PC-3 (cell line): Measurements from ENCODE around the gene DYSF. TPM values are rescaled to one million over a fixed set of nuclear protein-coding genes. Genes with fewer than 3 reads are reported as not detected.

Experiments
- ATAC-seq: fragments of 200-7000 bp; cut with Tn5 transposase; 2 replicates; pipeline ENCODE4 v1.9.1; 2020; ENCODE audit warnings: mild to moderate bottlenecking, moderate library complexity
- BruUV-seq: library from RNA; stranded (reverse); fragments of 400-500 nt; replicated peaks from 2 replicates; lab custom pipeline; 2021; lab: Mats Ljungman, UMichigan
- CTCF ChIA-PET: fragments of 300-600 bp; sonication (Branson Sonifier 250); formaldehyde crosslinking; loops from one replicate; lab custom pipeline; 2022; ENCODE audit warnings: antibody characterized with exemption; lab: Charles Lee
- POLR2A ChIA-PET: fragments of 300-600 bp; sonication (Branson Sonifier 250); formaldehyde crosslinking; loops from one replicate; lab custom pipeline; 2022; ENCODE audit warnings: antibody characterized with exemption; ENCODE audit not compliant: unreplicated experiment; lab: Charles Lee
- DNase-seq: peaks from one replicate; pipeline ENCODE4 v3.0.0-alpha.2; 2015
- H2AFZ ChIP-seq: fragments of 300-600 bp; sonication (generic); 2 replicates; pipeline ENCODE4 v1.6.0; 2016; ENCODE audit warnings: antibody characterized with exemption, low read length
- H3F3A ChIP-seq: fragments of 300-600 bp; sonication (generic); one replicate; pipeline ENCODE4 v1.6.0; 2017; ENCODE audit warnings: antibody characterized with exemption, low read length, control low read depth, mild to moderate bottlenecking; ENCODE audit not compliant: unreplicated experiment
- H3K27ac ChIP-seq: fragments of 300-600 bp; sonication (generic); 2 replicates; pipeline ENCODE4 v1.5.1; 2016; ENCODE audit warnings: mild to moderate bottlenecking, low read length
- H3K27me3 ChIP-seq: fragments of 300-600 bp; sonication (generic); 2 replicates; pipeline ENCODE4 v1.6.1; 2016; ENCODE audit warnings: low read length, mixed read lengths
- H3K36me3 ChIP-seq: fragments of 300-600 bp; sonication (generic); 2 replicates; pipeline ENCODE4 v1.6.1; 2016; ENCODE audit warnings: low read depth, mixed run types, low read length, mixed read lengths
- H3K4me1 ChIP-seq: fragments of 300-600 bp; sonication (generic); 2 replicates; pipeline ENCODE4 v1.5.1; 2016; ENCODE audit warnings: low read length; ENCODE audit not compliant: insufficient read depth
- H3K4me2 ChIP-seq: fragments of 300-600 bp; sonication (generic); 2 replicates; pipeline ENCODE4 v1.6.0; 2016; ENCODE audit warnings: low read length
- H3K4me3 ChIP-seq: fragments of 300-600 bp; sonication (generic); 2 replicates; pipeline ENCODE4 v1.5.1; 2016; ENCODE audit warnings: mild to moderate bottlenecking, low read length, mixed read lengths
- H3K79me2 ChIP-seq: fragments of 300-600 bp; sonication (generic); 2 replicates; pipeline ENCODE4 v1.6.1; 2017; ENCODE audit warnings: low read length, mixed read lengths
- H3K9ac ChIP-seq: fragments of 300-600 bp; sonication (generic); 2 replicates; pipeline ENCODE4 v1.6.0; 2016; ENCODE audit warnings: mild to moderate bottlenecking, low read length
- H3K9me2 ChIP-seq: fragments of 300-600 bp; sonication (generic); replicated peaks from 2 replicates; pipeline ENCODE4 v1.6.1; 2016; ENCODE audit warnings: mixed run types, low read length, mixed read lengths
- H3K9me3 ChIP-seq: fragments of 300-600 bp; sonication (generic); 2 replicates; pipeline ENCODE4 v1.6.1; 2016; ENCODE audit warnings: low read length, mixed read lengths
- H4K20me1 ChIP-seq: fragments of 300-600 bp; sonication (generic); 2 replicates; pipeline ENCODE4 v1.6.1; 2016; ENCODE audit warnings: low read length, mixed read lengths
- EZH2 ChIP-seq: fragments of 300-600 bp; sonication (generic); IDR thresholded peaks from one replicate; pipeline ENCODE4 v1.6.1; 2017; ENCODE audit warnings: antibody characterized with exemption, mild to moderate bottlenecking, low read length; ENCODE audit not compliant: unreplicated experiment
- EZH2phosphoT487 ChIP-seq: fragments of 300-600 bp; sonication (generic); IDR thresholded peaks from 2 replicates; pipeline ENCODE4 v1.6.1; 2018; ENCODE audit warnings: mild to moderate bottlenecking, antibody characterized with exemption, low read length, borderline replicate concordance
- intact Hi-C: fragments of 100-400 bp; cut with micrococcal nuclease; formaldehyde crosslinking; loops from 2 replicates; pipeline ENCODE4 v1.9.0; 2023
- total RNA-seq: library from RNA; depleted of rRNA; stranded (reverse); fragments of >200 nt; gene quantifications from 2 replicates; pipeline ENCODE4 v1.2.3, GENCODE V29; 2014
- TF ChIP-seq, protein P1 (sequence below): fragments of 300-600 bp; sonication (generic); conservative IDR thresholded peaks from 2 replicates; pipeline ENCODE4 v1.5.1; 2017; ENCODE audit warnings: antibody characterized with exemption, low read depth, mild to moderate bottlenecking, low read length

DYSF gene
- total RNA-seq, 1 experiment from 2014 or later, result 13.0 TPM

DNA sequence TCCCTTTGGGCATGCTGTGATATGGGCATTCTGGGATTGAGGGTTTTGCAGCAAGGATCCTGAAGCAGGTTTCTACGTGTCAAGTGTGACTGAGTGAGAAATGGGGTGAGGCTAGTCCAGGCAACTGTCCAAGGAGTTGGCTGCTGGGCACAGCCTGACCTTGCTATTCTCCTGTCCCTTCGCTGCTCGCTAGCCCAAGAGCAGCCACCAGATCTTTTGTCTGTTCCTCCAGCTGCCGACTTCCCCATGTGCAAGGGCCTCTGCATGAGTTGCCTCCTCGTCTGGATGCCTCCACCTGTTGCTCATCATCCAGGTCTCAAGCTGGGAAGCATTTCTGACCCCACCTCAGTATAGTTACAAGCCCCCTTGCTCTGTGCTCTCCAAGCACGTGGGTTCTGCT, 71.1 kb downstream of the DYSF start:
- Histone ChIP-seq H3F3A (no peaks in the 10 kb centered on the region), H3K9me2 (no peaks in the 10 kb centered on the region), H3K27me3 (no peaks in the 10 kb centered on the region), H3K4me2 (no peak overlapping the region), H3K9me3 (no peaks in the 10 kb centered on the region), H3K4me3 (no peak overlapping the region), H4K20me1 (no peaks in the 10 kb centered on the region), H3K36me3 (no peaks in the 10 kb centered on the region), H3K9ac (no peak overlapping the region), H3K4me1 (no peaks in the 10 kb centered on the region), H3K79me2 (no peaks in the 10 kb centered on the region), H2AFZ (no peak overlapping the region), H3K27ac (no peak overlapping the region)
- ATAC-seq (no peak), DNase-seq (no peak)
- ChIA-PET CTCF (no interaction called here), POLR2A (no interaction called here)
- TF ChIP-seq, protein P1, sequence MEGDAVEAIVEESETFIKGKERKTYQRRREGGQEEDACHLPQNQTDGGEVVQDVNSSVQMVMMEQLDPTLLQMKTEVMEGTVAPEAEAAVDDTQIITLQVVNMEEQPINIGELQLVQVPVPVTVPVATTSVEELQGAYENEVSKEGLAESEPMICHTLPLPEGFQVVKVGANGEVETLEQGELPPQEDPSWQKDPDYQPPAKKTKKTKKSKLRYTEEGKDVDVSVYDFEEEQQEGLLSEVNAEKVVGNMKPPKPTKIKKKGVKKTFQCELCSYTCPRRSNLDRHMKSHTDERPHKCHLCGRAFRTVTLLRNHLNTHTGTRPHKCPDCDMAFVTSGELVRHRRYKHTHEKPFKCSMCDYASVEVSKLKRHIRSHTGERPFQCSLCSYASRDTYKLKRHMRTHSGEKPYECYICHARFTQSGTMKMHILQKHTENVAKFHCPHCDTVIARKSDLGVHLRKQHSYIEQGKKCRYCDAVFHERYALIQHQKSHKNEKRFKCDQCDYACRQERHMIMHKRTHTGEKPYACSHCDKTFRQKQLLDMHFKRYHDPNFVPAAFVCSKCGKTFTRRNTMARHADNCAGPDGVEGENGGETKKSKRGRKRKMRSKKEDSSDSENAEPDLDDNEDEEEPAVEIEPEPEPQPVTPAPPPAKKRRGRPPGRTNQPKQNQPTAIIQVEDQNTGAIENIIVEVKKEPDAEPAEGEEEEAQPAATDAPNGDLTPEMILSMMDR, result no peak
- TF ChIP-seq EZH2, result no peak
- intact Hi-C loops, result no loop called here
- BruUV-seq, result no TSS peak

DNA sequence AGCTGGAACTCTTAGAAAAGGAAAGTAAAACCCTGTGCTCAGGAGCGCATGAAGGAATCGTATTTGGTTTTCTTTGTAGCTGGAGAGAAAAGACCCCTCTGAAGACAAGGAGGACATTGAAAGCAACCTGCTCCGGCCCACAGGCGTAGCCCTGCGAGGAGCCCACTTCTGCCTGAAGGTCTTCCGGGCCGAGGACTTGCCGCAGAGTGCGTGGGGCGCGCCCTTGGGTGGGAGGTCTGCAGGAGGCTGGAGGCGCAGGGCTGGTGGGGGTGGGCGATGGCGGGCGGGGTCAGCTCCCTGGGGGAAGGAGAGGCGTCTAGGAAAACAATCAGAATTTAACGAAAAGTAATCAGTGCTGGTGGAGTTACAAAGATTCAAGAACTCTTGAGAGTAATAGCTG, 72.8 kb downstream of the DYSF start:
- Histone ChIP-seq H3K4me3 (no peak overlapping the region), H3K9ac (no peak overlapping the region), H3K79me2 (no peaks in the 10 kb centered on the region), H3K36me3 (no peaks in the 10 kb centered on the region), H3K9me3 (no peaks in the 10 kb centered on the region), H3K4me2 (no peak overlapping the region), H4K20me1 (no peaks in the 10 kb centered on the region), H3K4me1 (peaks cover 2% of the 10 kb centered on the region), H2AFZ (no peak overlapping the region), H3K27ac (no peak overlapping the region), H3K27me3 (no peaks in the 10 kb centered on the region), H3K9me2 (no peaks in the 10 kb centered on the region), H3F3A (no peaks in the 10 kb centered on the region)
- no peak for DNase-seq
- POLR2A ChIA-PET, result no interaction called here
- no peak for ATAC-seq
- CTCF ChIA-PET, result no interaction called here
- BruUV-seq, result no TSS peak
- TF ChIP-seq, protein P1, result no peak
- TF ChIP-seq EZH2 (no peak), EZH2phosphoT487 (no peak)
- intact Hi-C loops, result no loop called here

DNA sequence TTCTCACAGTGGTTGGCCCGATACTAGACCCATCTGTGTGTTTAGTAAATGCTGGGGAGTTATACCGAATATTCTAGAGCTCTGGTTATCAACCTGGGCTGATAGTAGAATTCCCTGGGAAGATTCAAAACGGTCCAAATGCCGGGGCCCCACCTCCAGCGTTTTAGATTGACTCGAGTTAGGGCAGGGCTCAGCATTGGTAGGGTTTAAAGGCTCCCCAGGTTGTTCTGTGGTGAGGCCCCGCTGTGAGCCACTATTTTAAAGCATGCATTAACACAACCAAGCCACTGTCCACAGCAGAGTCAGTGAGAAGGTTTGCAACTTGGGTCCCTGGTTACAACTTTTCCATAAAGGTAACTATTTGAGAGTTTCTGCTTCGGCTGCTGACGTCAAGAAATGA, 73.6 kb downstream of the DYSF start:
- H4K20me1 ChIP-seq, result no peaks in the 10 kb centered on the region
- DNase-seq (no peak), ATAC-seq (no peak)
- H3K4me2 ChIP-seq, result no peak overlapping the region
- intact Hi-C loops, result no loop called here
- H3K27ac ChIP-seq, result no peak overlapping the region
- no peaks in the 10 kb centered on the region for H3K9me2 ChIP-seq
- no peaks in the 10 kb centered on the region for H3K9me3 ChIP-seq
- no peak overlapping the region for H3K9ac ChIP-seq
- H2AFZ ChIP-seq, result no peak overlapping the region
- H3K36me3 ChIP-seq, result no peaks in the 10 kb centered on the region
- no TSS peak for BruUV-seq
- no peak overlapping the region for H3K4me3 ChIP-seq
- H3F3A ChIP-seq, result no peaks in the 10 kb centered on the region
- ChIA-PET CTCF (no interaction called here), POLR2A (no interaction called here)
- TF ChIP-seq EZH2phosphoT487 (no peak), EZH2 (no peak)
- TF ChIP-seq, protein P1, result no peak
- H3K4me1 ChIP-seq, result peaks cover 9% of the 10 kb centered on the region
- H3K79me2 ChIP-seq, result no peaks in the 10 kb centered on the region
- H3K27me3 ChIP-seq, result no peaks in the 10 kb centered on the region
